Osteoblast (primary cell): ENCODE data around the gene PALM3. TPM values are rescaled to one million over a fixed set of nuclear protein-coding genes. Genes with fewer than 3 reads are reported as not detected.
A peak's percentile ranks its signal among the peaks of the same experiment; 100 is the strongest.

Source experiments
- DNase-seq: peaks from one replicate; pipeline ENCODE4 v3.0.0; 2011; ENCODE audit warnings: low spot score, mixed read lengths; ENCODE audit not compliant: insufficient read length; ENCODE audit errors: missing footprints
- H2AFZ ChIP-seq: 2 replicates; pipeline ENCODE4 v1.6.0; 2011; ENCODE audit warnings: mild to moderate bottlenecking, low read length
- H3K27ac ChIP-seq: 2 replicates; pipeline ENCODE4 v1.5.1; 2011; ENCODE audit warnings: mild to moderate bottlenecking, low read depth, low read length, moderate library complexity
- H3K27me3 ChIP-seq: 2 replicates; pipeline ENCODE4 v1.6.0; 2012; ENCODE audit warnings: mild to moderate bottlenecking, control low read depth, inconsistent platforms, low read length, moderate library complexity; ENCODE audit not compliant: insufficient read depth
- H3K36me3 ChIP-seq: 2 replicates; pipeline ENCODE4 v1.5.1; 2011; ENCODE audit warnings: mild to moderate bottlenecking, low read length, control low read depth, moderate library complexity; ENCODE audit not compliant: insufficient read depth
- H3K4me1 ChIP-seq: 2 replicates; pipeline ENCODE4 v1.5.1; 2011; ENCODE audit warnings: mild to moderate bottlenecking, low read length, control low read depth, moderate library complexity; ENCODE audit not compliant: insufficient read depth
- H3K4me2 ChIP-seq: 2 replicates; pipeline ENCODE4 v1.6.0; 2011; ENCODE audit warnings: mild to moderate bottlenecking, low read length; ENCODE audit not compliant: insufficient read depth
- H3K4me3 ChIP-seq: fragments of 200-600 bp; sonication (generic); 3 replicates; pipeline ENCODE4 v1.5.1; 2012; ENCODE audit warnings: mild to moderate bottlenecking, low read length, inconsistent platforms; ENCODE audit not compliant: insufficient read depth
- H3K79me2 ChIP-seq: 2 replicates; pipeline ENCODE4 v1.6.0; 2012; ENCODE audit warnings: mild to moderate bottlenecking, low read length, control low read depth, inconsistent platforms; ENCODE audit not compliant: insufficient read depth
- H3K9me3 ChIP-seq: 2 replicates; pipeline ENCODE4 v1.5.1; 2011; ENCODE audit warnings: low read depth, low read length, control low read depth
- H4K20me1 ChIP-seq: 2 replicates; pipeline ENCODE4 v1.6.0; 2012; ENCODE audit warnings: mild to moderate bottlenecking, low read length, control low read depth; ENCODE audit not compliant: insufficient read depth
- CTCF ChIP-seq: IDR thresholded peaks from 2 replicates; pipeline ENCODE4 v1.5.1; 2011; ENCODE audit warnings: mild to moderate bottlenecking, low read depth, low read length, moderate library complexity; ENCODE audit errors: extremely low read depth
- total RNA-seq: library from RNA; depleted of rRNA; stranded (reverse); fragments of >200 nt; gene quantifications from 2 replicates; pipeline ENCODE4 v1.2.3, GENCODE V29; 2012

PALM3 gene
- total RNA-seq, 1 donor: not detected

- peaks cover 18% of the 10 kb centered on the region for H3K27me3 ChIP-seq
- no peaks in the 10 kb centered on the region for H3K36me3 ChIP-seq
- no peaks in the 10 kb centered on the region for H3K4me1 ChIP-seq
- H4K20me1 ChIP-seq: no peaks in the 10 kb centered on the region
- no peaks in the 10 kb centered on the region for H3K9me3 ChIP-seq
- peak; percentile 51 for DNase-seq
- no peak for TF ChIP-seq CTCF
- H3K4me2 ChIP-seq: peak overlapping the region; percentile 43
- no peak overlapping the region for H3K27ac ChIP-seq
- H3K79me2 ChIP-seq: no peaks in the 10 kb centered on the region
- H3K4me3 ChIP-seq: no peak overlapping the region
- H2AFZ ChIP-seq: no peak overlapping the region
Measured at GRCh38 chr19:14056741-14057356, 5.0 kb downstream of the PALM3 start.

GRCh38 chr19:14056069-14056666, 5.7 kb downstream of the PALM3 start:
- Histone ChIP-seq H3K9me3 (no peaks in the 10 kb centered on the region), H4K20me1 (no peaks in the 10 kb centered on the region), H3K4me1 (no peaks in the 10 kb centered on the region)

DNA sequence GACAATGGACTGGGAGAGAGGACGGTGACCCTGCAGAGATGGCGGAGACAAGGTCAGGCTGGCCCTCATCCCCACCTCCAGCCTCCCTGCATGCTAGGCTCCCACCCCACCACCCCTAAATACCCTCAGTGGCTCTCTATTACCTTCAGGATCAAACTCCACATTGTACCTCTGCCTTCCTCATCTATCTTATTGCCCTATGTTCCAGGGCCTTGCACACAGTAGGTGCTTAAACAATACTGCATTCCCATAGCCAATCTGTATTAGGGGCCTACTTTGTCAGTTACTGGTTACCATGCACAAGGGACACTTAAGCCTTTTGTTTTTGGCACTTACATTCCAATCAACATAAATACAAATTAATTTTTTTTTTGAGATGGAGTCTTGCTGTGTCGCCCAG, 6.5 kb downstream of the PALM3 start:
- Histone ChIP-seq H3K4me1 (no peaks in the 10 kb centered on the region), H3K79me2 (no peaks in the 10 kb centered on the region), H3K27ac (no peak overlapping the region), H4K20me1 (no peaks in the 10 kb centered on the region), H3K9me3 (no peaks in the 10 kb centered on the region), H3K27me3 (peaks cover 18% of the 10 kb centered on the region), H3K4me3 (no peak overlapping the region), H3K36me3 (no peaks in the 10 kb centered on the region), H2AFZ (no peak overlapping the region), H3K4me2 (no peak overlapping the region)
- DNase-seq: peak; percentile 52
- TF ChIP-seq CTCF: no peak

More at GRCh38 chr19:14056069-14056666, 5.7 kb downstream of the PALM3 start:
- Histone ChIP-seq H3K27me3 (peaks cover 18% of the 10 kb centered on the region), H3K36me3 (no peaks in the 10 kb centered on the region), H2AFZ (no peak overlapping the region), H3K79me2 (no peaks in the 10 kb centered on the region), H3K4me3 (no peak overlapping the region), H3K4me2 (no peak overlapping the region), H3K27ac (no peak overlapping the region)
- DNase-seq: peak; percentile 52
- no peak for TF ChIP-seq CTCF

DNA sequence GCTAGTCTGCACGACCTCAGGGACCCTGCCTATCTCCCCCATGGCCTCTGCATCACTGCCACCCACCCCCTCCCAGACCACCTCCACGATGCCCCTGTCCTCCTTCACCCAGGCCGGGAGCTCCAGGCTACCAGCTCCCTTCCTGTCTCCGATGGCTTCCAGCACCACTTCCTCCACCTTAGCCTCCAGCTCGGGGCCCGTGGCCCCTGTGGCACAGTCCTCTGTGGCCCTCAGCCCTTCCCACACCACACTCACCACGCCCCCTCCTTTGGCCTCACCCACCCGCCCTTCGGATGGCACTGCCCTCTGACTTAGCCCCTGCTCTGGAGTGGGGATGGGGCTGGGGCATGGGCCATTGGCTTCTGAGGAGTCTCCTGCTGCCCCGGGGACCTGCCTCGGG, 7.2 kb downstream of the PALM3 start:
- DNase-seq: peak; percentile 73
- Histone ChIP-seq H3K79me2 (no peaks in the 10 kb centered on the region), H3K9me3 (no peaks in the 10 kb centered on the region), H3K27me3 (peaks cover 15% of the 10 kb centered on the region), H2AFZ (no peak overlapping the region), H3K4me2 (no peak overlapping the region), H4K20me1 (no peaks in the 10 kb centered on the region), H3K36me3 (no peaks in the 10 kb centered on the region), H3K27ac (no peak overlapping the region), H3K4me1 (no peaks in the 10 kb centered on the region), H3K4me3 (no peak overlapping the region)
- TF ChIP-seq CTCF: no peak
